Measurements from ENCODE around the gene MAMDC4. TPM values are rescaled to one million over a fixed set of nuclear protein-coding genes. Genes with fewer than 3 reads are reported as not detected.
A peak's percentile ranks its signal among the peaks of the same experiment; 100 is the strongest.

MAMDC4 gene
- total RNA-seq, 6 experiments from 2014 or later = 2.3 to 3.4 (median 3.0) TPM

GRCh38 chr9:136885950-136886578, 33.9 kb downstream of the MAMDC4 start, which contains the start of gene TRAF2:
TSS of gene TRAF2 (plus strand) at chr9:136886516. CDS start at chr9:136898741, 12,225 bp downstream.
- Mint-ChIP-seq H3K9me3 (no peaks in the 10 kb centered on the region), H3K27me3 (ENCODE audit: insufficient read depth) (peaks cover 4% of the 10 kb centered on the region; the same call in 1 of the 2 replicates), H3K4me3 (peak within 1 kb of the TSS; percentile 93), H3K4me1 (ENCODE audit: low read depth) (peaks cover 24% of the 10 kb centered on the region), H3K27ac (peak within 1 kb of the TSS; percentile 77), H3K36me3 (ENCODE audit: low read depth) (no peaks in the 10 kb centered on the region)
- DNase-seq = peak; percentile 100
- TF ChIP-seq, protein P1, sequence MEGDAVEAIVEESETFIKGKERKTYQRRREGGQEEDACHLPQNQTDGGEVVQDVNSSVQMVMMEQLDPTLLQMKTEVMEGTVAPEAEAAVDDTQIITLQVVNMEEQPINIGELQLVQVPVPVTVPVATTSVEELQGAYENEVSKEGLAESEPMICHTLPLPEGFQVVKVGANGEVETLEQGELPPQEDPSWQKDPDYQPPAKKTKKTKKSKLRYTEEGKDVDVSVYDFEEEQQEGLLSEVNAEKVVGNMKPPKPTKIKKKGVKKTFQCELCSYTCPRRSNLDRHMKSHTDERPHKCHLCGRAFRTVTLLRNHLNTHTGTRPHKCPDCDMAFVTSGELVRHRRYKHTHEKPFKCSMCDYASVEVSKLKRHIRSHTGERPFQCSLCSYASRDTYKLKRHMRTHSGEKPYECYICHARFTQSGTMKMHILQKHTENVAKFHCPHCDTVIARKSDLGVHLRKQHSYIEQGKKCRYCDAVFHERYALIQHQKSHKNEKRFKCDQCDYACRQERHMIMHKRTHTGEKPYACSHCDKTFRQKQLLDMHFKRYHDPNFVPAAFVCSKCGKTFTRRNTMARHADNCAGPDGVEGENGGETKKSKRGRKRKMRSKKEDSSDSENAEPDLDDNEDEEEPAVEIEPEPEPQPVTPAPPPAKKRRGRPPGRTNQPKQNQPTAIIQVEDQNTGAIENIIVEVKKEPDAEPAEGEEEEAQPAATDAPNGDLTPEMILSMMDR (IDR thresholded peaks at IDR 0.05) = no peak; the same call in 1 of the 2 replicates

GRCh38 chr9:136886610-136887597, 34.8 kb downstream of the MAMDC4 start:
- no peak for DNase-seq
- TF ChIP-seq, protein P1 (IDR thresholded peaks at IDR 0.05) = no peak
- peak overlapping the region; percentile 77 for H3K27ac Mint-ChIP-seq
- H3K4me1 Mint-ChIP-seq (ENCODE audit: low read depth) = peaks cover 18% of the 10 kb centered on the region
- peaks cover 3% of the 10 kb centered on the region; the same call in 1 of the 2 replicates for H3K27me3 Mint-ChIP-seq (ENCODE audit: insufficient read depth)
- H3K9me3 Mint-ChIP-seq = no peaks in the 10 kb centered on the region
- H3K4me3 Mint-ChIP-seq = peak overlapping the region; percentile 93
- no peaks in the 10 kb centered on the region for H3K36me3 Mint-ChIP-seq (ENCODE audit: low read depth)

DNA sequence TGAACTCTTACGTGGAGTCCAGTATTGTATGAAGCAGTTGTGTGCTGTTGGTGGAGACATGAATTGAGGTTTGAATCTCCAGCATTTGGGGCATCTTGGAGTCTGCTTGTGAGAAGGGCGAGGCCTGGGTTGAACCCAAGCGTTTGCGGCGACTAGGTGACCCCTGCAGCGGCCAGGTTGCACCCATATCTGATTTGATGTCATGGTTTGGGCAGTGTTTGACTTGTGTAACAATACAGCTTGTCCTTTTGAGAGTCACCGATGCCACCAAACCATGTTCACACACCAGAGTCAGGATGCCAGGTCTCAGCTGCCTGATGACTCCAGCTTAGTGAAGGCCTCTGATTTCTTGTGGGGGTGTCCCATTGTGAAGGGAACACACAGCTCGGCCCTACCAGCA, 36.3 kb downstream of the MAMDC4 start:
- no peaks in the 10 kb centered on the region for H3K9me3 Mint-ChIP-seq
- H3K4me3 Mint-ChIP-seq = no peak overlapping the region
- H3K27me3 Mint-ChIP-seq (ENCODE audit: insufficient read depth) = peaks cover 2% of the 10 kb centered on the region; the same call in 1 of the 2 replicates
- TF ChIP-seq, protein P1 (IDR thresholded peaks at IDR 0.05) = no peak
- no peak for DNase-seq
- H3K4me1 Mint-ChIP-seq (ENCODE audit: low read depth) = peaks cover 9% of the 10 kb centered on the region
- no peaks in the 10 kb centered on the region for H3K36me3 Mint-ChIP-seq (ENCODE audit: low read depth)
- no peak overlapping the region for H3K27ac Mint-ChIP-seq

- peaks cover 9% of the 10 kb centered on the region for H3K4me1 Mint-ChIP-seq (ENCODE audit: low read depth)
- TF ChIP-seq, protein P1 (IDR thresholded peaks at IDR 0.05) = no peak
- peaks cover 2% of the 10 kb centered on the region; the same call in 1 of the 2 replicates for H3K27me3 Mint-ChIP-seq (ENCODE audit: insufficient read depth)
- H3K4me3 Mint-ChIP-seq = no peak overlapping the region
- no peak for DNase-seq
- 0 out of 2 replicates have a peak, but pooled peaks cover 7% of the 10 kb centered on the region for H3K36me3 Mint-ChIP-seq (ENCODE audit: low read depth)
- no peak overlapping the region for H3K27ac Mint-ChIP-seq
- H3K9me3 Mint-ChIP-seq = no peaks in the 10 kb centered on the region
These were observed 37.7 kb downstream of the MAMDC4 start for GRCh38 chr9:136889858-136890257.

- TF ChIP-seq, protein P1 (IDR thresholded peaks at IDR 0.05) = no peak
These were observed 38.5 kb downstream of the MAMDC4 start for GRCh38 chr9:136890661-136891060.

More at GRCh38 chr9:136890661-136891060, 38.5 kb downstream of the MAMDC4 start:
- Mint-ChIP-seq H3K36me3 (ENCODE audit: low read depth) (0 out of 2 replicates have a peak, but pooled peaks cover 7% of the 10 kb centered on the region), H3K27ac (no peak overlapping the region), H3K4me3 (no peak overlapping the region), H3K9me3 (no peaks in the 10 kb centered on the region), H3K27me3 (ENCODE audit: insufficient read depth) (peaks cover 2% of the 10 kb centered on the region; the same call in 1 of the 2 replicates), H3K4me1 (ENCODE audit: low read depth) (peaks cover 9% of the 10 kb centered on the region)
- no peak for DNase-seq

Measured in HFFc6 (cell line).